ENCODE data around the gene EDC4.

DNA sequence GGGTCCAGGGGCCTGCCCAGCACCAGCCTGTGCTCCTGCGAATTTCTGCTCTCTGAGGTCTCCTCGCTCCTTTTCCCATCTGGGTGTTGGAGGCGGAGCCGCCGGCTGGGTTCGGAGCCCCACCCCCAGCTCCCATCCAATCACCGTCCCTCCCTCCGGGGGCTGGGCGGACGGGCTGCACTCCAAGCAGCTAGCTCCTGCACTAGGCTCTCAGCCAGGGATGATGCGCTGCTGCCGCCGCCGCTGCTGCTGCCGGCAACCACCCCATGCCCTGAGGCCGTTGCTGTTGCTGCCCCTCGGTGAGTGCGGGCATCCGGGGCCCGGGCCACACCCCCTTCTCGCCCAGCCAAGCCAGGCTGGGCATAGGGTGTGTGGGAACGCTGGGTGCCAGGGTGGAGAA lies 11.8 kb downstream of the EDC4 start, which contains the start of gene NRN1L:
- TF ChIP-seq EZH2 (IDR thresholded peaks at IDR 0.05; ENCODE audit: insufficient read depth, low read length) = no peak
- TF ChIP-seq, protein P1, sequence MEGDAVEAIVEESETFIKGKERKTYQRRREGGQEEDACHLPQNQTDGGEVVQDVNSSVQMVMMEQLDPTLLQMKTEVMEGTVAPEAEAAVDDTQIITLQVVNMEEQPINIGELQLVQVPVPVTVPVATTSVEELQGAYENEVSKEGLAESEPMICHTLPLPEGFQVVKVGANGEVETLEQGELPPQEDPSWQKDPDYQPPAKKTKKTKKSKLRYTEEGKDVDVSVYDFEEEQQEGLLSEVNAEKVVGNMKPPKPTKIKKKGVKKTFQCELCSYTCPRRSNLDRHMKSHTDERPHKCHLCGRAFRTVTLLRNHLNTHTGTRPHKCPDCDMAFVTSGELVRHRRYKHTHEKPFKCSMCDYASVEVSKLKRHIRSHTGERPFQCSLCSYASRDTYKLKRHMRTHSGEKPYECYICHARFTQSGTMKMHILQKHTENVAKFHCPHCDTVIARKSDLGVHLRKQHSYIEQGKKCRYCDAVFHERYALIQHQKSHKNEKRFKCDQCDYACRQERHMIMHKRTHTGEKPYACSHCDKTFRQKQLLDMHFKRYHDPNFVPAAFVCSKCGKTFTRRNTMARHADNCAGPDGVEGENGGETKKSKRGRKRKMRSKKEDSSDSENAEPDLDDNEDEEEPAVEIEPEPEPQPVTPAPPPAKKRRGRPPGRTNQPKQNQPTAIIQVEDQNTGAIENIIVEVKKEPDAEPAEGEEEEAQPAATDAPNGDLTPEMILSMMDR (IDR thresholded peaks at IDR 0.05; ENCODE audit: insufficient read depth, low read depth, low read length) = no peak
